ENCODE results near the gene OR1K1.

Gene OR1K1

GRCh38 chr9:122791872-122792669, 7.9 kb upstream of the OR1K1 start:
- Histone ChIP-seq H3K4me2 (ENCODE audit: low read length) (no peak overlapping the region), H3K4me1 (ENCODE audit: control insufficient read depth, low read length) (no peaks in the 10 kb centered on the region), H3K4me3 (ENCODE audit: low read length) (no peak overlapping the region), H3K79me2 (ENCODE audit: control insufficient read depth, low read length) (no peaks in the 10 kb centered on the region), H3K27me3 (ENCODE audit: control insufficient read depth, low read length) (no peaks in the 10 kb centered on the region), H3K9me3 (ENCODE audit: control insufficient read depth, insufficient read depth, low read length) (no peaks in the 10 kb centered on the region), H3K27ac (ENCODE audit: low read depth, low read length) (no peak overlapping the region), H4K20me1 (ENCODE audit: control insufficient read depth, insufficient read depth, low read depth, low read length) (no peaks in the 10 kb centered on the region), H3K9me2 (replicated peaks; ENCODE audit: control insufficient read depth, low read length) (no peaks in the 10 kb centered on the region), H3F3A (ENCODE audit: control insufficient read depth, insufficient read depth) (no peaks in the 10 kb centered on the region), H3K36me3 (ENCODE audit: control insufficient read depth, low read length) (no peaks in the 10 kb centered on the region)
- TF ChIP-seq, protein P1, sequence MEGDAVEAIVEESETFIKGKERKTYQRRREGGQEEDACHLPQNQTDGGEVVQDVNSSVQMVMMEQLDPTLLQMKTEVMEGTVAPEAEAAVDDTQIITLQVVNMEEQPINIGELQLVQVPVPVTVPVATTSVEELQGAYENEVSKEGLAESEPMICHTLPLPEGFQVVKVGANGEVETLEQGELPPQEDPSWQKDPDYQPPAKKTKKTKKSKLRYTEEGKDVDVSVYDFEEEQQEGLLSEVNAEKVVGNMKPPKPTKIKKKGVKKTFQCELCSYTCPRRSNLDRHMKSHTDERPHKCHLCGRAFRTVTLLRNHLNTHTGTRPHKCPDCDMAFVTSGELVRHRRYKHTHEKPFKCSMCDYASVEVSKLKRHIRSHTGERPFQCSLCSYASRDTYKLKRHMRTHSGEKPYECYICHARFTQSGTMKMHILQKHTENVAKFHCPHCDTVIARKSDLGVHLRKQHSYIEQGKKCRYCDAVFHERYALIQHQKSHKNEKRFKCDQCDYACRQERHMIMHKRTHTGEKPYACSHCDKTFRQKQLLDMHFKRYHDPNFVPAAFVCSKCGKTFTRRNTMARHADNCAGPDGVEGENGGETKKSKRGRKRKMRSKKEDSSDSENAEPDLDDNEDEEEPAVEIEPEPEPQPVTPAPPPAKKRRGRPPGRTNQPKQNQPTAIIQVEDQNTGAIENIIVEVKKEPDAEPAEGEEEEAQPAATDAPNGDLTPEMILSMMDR (IDR thresholded peaks at IDR 0.05; ENCODE audit: low read depth, low read length, poor library complexity, severe bottlenecking): no peak
- TF ChIP-seq EZH2phosphoT487 (IDR thresholded peaks at IDR 0.05; ENCODE audit: borderline replicate concordance, low read length): no peak

DNA sequence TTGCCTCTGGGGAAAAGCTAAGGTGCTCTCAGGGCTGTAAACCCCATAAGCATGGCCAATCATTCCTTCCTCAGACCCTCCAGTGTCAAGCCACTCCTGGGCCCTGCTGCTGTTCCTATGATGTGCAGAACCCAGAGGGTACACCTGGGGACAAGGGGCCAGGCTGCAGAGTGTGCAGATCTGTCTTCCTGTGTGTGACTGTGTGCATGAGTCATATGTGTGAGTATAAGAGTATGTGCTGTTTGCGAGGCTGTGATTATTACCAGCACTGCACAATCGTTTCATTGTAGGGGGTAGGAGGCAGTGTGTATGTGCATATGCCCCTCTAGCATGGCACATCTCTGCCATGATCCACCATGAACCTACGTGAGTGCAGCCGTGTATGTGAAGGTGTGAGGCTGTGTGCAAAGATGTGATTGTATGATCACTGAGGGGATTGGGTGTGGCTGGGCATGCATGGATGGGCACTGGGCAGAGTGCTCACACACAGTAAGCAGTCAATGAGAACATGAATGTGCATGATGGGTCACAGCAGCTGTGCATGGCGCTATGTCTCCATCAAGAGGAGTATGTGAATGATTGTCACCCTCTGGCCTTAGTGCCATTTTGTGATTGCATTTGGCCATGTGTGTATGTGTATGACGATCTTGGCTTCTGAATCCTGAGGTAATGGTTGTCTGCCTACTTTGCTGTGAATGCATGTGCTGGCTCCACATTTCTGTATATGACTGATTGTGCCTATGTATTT, 2.4 kb upstream of the OR1K1 start:
- no peak overlapping the region for H3K4me3 ChIP-seq (ENCODE audit: low read length)
- no peaks in the 10 kb centered on the region for H3K79me2 ChIP-seq (ENCODE audit: control insufficient read depth, low read length)
- H3K27me3 ChIP-seq (ENCODE audit: control insufficient read depth, low read length): no peaks in the 10 kb centered on the region
- H4K20me1 ChIP-seq (ENCODE audit: control insufficient read depth, insufficient read depth, low read depth, low read length): no peaks in the 10 kb centered on the region
- no peaks in the 10 kb centered on the region for H3K9me2 ChIP-seq (replicated peaks; ENCODE audit: control insufficient read depth, low read length)
- H3F3A ChIP-seq (ENCODE audit: control insufficient read depth, insufficient read depth): no peaks in the 10 kb centered on the region
- TF ChIP-seq EZH2phosphoT487 (IDR thresholded peaks at IDR 0.05; ENCODE audit: borderline replicate concordance, low read length): no peak
- TF ChIP-seq, protein P1 (IDR thresholded peaks at IDR 0.05; ENCODE audit: low read depth, low read length, poor library complexity, severe bottlenecking): no peak
- no peak overlapping the region for H3K4me2 ChIP-seq (ENCODE audit: low read length)
- H3K9me3 ChIP-seq (ENCODE audit: control insufficient read depth, insufficient read depth, low read length): no peaks in the 10 kb centered on the region
- H3K27ac ChIP-seq (ENCODE audit: low read depth, low read length): no peak overlapping the region
- no peaks in the 10 kb centered on the region for H3K4me1 ChIP-seq (ENCODE audit: control insufficient read depth, low read length)
- H3K36me3 ChIP-seq (ENCODE audit: control insufficient read depth, low read length): no peaks in the 10 kb centered on the region

DNA sequence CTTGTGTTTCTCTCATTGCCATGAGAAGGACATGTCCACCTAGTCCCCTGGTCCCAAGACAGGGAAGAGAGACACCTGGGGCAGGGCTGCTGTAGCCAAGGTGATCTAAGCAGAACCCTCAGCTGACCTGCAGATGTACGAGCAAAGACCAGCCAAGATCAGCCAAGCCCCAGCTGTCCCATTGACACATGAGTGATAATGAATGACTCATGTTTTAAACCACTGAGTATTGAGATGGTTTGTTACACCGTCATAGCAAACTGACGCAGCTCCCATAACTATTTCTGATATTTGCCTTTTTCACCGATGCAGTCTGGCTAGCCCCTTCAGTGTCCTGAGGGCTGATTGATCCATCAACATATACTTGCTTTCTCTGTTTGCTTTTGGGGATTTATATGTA, 6.7 kb downstream of the OR1K1 start:
- Histone ChIP-seq H3K27ac (ENCODE audit: low read depth, low read length) (no peak overlapping the region), H3K27me3 (ENCODE audit: control insufficient read depth, low read length) (no peaks in the 10 kb centered on the region), H3K4me3 (ENCODE audit: low read length) (no peak overlapping the region), H4K20me1 (ENCODE audit: control insufficient read depth, insufficient read depth, low read depth, low read length) (no peaks in the 10 kb centered on the region), H3K9me3 (ENCODE audit: control insufficient read depth, insufficient read depth, low read length) (no peaks in the 10 kb centered on the region), H3K9me2 (replicated peaks; ENCODE audit: control insufficient read depth, low read length) (no peaks in the 10 kb centered on the region), H3F3A (ENCODE audit: control insufficient read depth, insufficient read depth) (no peaks in the 10 kb centered on the region), H3K4me1 (ENCODE audit: control insufficient read depth, low read length) (no peaks in the 10 kb centered on the region), H3K4me2 (ENCODE audit: low read length) (no peak overlapping the region), H3K36me3 (ENCODE audit: control insufficient read depth, low read length) (no peaks in the 10 kb centered on the region), H3K79me2 (ENCODE audit: control insufficient read depth, low read length) (no peaks in the 10 kb centered on the region)
- TF ChIP-seq EZH2phosphoT487 (IDR thresholded peaks at IDR 0.05; ENCODE audit: borderline replicate concordance, low read length): no peak
- TF ChIP-seq, protein P1 (IDR thresholded peaks at IDR 0.05; ENCODE audit: low read depth, low read length, poor library complexity, severe bottlenecking): no peak
